KMS-11 (cell line): ENCODE data around the gene CD151.

Source experiments
- H2AFZ ChIP-seq: fragments of 200-600 bp; sonication (generic); 2 replicates; pipeline ENCODE4 v1.6.1; 2016; ENCODE audit warnings: antibody characterized with exemption, mixed run types, low read depth
- H3K27ac ChIP-seq: fragments of 200-600 bp; sonication (generic); 2 replicates; pipeline ENCODE4 v1.6.1; 2016; ENCODE audit warnings: mild to moderate bottlenecking, mixed run types
- H3K27me3 ChIP-seq: fragments of 200-600 bp; sonication (generic); 2 replicates; pipeline ENCODE4 v1.6.1; 2017; ENCODE audit warnings: mild to moderate bottlenecking, low read depth, mixed run types, moderate library complexity; ENCODE audit not compliant: insufficient read depth
- H3K36me3 ChIP-seq: fragments of 200-600 bp; sonication (generic); 2 replicates; pipeline ENCODE4 v1.6.1; 2017; ENCODE audit warnings: mild to moderate bottlenecking, mixed run types; ENCODE audit not compliant: insufficient read depth
- H3K4me1 ChIP-seq: fragments of 200-600 bp; sonication (generic); 2 replicates; pipeline ENCODE4 v1.6.1; 2016; ENCODE audit warnings: mild to moderate bottlenecking, low read depth, mixed run types; ENCODE audit not compliant: poor library complexity, severe bottlenecking
- H3K4me2 ChIP-seq: fragments of 200-600 bp; sonication (generic); 2 replicates; pipeline ENCODE4 v1.7.0; 2016; ENCODE audit warnings: mild to moderate bottlenecking, mixed run types
- H3K4me3 ChIP-seq: fragments of 200-600 bp; sonication (generic); IDR thresholded peaks from 2 replicates; pipeline ENCODE4 v1.6.1; 2017; ENCODE audit warnings: low read depth, low read length, mixed read lengths; ENCODE audit not compliant: insufficient read depth
- H3K79me2 ChIP-seq: fragments of 200-600 bp; sonication (generic); 2 replicates; pipeline ENCODE4 v1.6.1; 2016; ENCODE audit warnings: low read depth, mixed run types; ENCODE audit not compliant: insufficient read depth
- H3K9ac ChIP-seq: fragments of 200-600 bp; sonication (generic); 2 replicates; pipeline ENCODE4 v1.6.1; 2016; ENCODE audit warnings: mild to moderate bottlenecking, mixed run types
- H4K20me1 ChIP-seq: fragments of 200-600 bp; sonication (generic); 2 replicates; pipeline ENCODE4 v1.6.1; 2016; ENCODE audit warnings: mild to moderate bottlenecking, mixed run types; ENCODE audit not compliant: insufficient read depth
- TF ChIP-seq, protein P1 (sequence below): fragments of 200-600 bp; sonication (generic); conservative IDR thresholded peaks from 2 replicates; pipeline ENCODE4 v1.6.1; 2017; ENCODE audit warnings: low read depth, mild to moderate bottlenecking, antibody characterized with exemption, low read length, moderate library complexity, mixed read lengths

Gene CD151

DNA sequence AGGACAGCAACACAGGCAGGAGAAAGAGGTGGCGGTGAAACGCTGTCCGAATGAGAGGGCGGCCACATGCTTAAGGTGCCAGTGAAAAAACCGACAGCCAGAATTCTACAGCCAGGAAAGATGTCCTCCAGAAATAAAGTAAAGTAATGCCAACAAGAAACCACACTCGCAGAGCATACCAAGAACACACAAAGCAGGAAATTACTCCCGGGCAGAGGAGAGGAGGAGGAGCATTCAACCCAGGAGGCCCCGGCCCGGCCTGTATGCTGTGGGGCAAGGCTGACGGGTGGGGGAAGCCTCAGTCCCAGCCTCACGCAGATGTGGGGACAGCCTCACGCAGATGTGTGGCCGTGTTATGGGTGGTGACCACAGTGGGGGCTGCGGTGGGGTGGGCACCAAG, 49.8 kb downstream of the CD151 start:
- H3K9ac ChIP-seq: no peak overlapping the region
- no peaks in the 10 kb centered on the region for H3K27me3 ChIP-seq
- H3K36me3 ChIP-seq: no peaks in the 10 kb centered on the region
- H3K79me2 ChIP-seq: no peaks in the 10 kb centered on the region
- H4K20me1 ChIP-seq: no peaks in the 10 kb centered on the region
- no peak overlapping the region for H3K4me2 ChIP-seq
- TF ChIP-seq, protein P1, sequence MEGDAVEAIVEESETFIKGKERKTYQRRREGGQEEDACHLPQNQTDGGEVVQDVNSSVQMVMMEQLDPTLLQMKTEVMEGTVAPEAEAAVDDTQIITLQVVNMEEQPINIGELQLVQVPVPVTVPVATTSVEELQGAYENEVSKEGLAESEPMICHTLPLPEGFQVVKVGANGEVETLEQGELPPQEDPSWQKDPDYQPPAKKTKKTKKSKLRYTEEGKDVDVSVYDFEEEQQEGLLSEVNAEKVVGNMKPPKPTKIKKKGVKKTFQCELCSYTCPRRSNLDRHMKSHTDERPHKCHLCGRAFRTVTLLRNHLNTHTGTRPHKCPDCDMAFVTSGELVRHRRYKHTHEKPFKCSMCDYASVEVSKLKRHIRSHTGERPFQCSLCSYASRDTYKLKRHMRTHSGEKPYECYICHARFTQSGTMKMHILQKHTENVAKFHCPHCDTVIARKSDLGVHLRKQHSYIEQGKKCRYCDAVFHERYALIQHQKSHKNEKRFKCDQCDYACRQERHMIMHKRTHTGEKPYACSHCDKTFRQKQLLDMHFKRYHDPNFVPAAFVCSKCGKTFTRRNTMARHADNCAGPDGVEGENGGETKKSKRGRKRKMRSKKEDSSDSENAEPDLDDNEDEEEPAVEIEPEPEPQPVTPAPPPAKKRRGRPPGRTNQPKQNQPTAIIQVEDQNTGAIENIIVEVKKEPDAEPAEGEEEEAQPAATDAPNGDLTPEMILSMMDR: no peak
- no peak overlapping the region for H2AFZ ChIP-seq
- H3K27ac ChIP-seq: no peak overlapping the region
- no peak overlapping the region for H3K4me3 ChIP-seq
- peaks cover 4% of the 10 kb centered on the region for H3K4me1 ChIP-seq

DNA sequence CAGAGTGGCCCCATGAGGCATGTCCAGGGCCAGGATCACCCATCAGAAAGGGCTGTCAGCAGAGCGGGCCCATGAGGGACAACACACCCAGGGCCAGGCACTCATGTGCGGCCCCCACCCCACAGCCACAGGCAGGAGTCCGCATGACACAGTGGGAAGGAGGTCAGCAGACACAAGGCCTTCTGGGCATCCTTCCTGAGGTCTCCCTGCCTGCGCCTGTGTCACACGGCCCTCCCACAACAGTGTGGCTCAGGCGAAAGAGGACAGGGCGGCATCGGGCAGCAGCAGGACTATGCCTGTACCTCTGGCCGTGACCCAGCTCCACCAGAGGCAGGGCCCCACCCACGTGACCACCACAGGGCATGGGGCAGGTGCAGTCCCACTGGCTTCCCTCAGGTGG, 50.8 kb downstream of the CD151 start:
- Histone ChIP-seq H3K4me2 (no peak overlapping the region), H3K4me3 (no peak overlapping the region), H4K20me1 (no peaks in the 10 kb centered on the region), H3K27ac (no peak overlapping the region), H3K79me2 (no peaks in the 10 kb centered on the region), H3K36me3 (no peaks in the 10 kb centered on the region), H3K27me3 (no peaks in the 10 kb centered on the region), H3K9ac (no peak overlapping the region), H2AFZ (no peak overlapping the region), H3K4me1 (no peaks in the 10 kb centered on the region)
- TF ChIP-seq, protein P1: no peak

- no peak overlapping the region for H3K9ac ChIP-seq
- no peak overlapping the region for H3K4me2 ChIP-seq
- H3K27me3 ChIP-seq: no peaks in the 10 kb centered on the region
- H2AFZ ChIP-seq: no peak overlapping the region
- no peaks in the 10 kb centered on the region for H3K79me2 ChIP-seq
- H3K4me1 ChIP-seq: no peaks in the 10 kb centered on the region
- H4K20me1 ChIP-seq: no peaks in the 10 kb centered on the region
- TF ChIP-seq, protein P1: no peak
- no peaks in the 10 kb centered on the region for H3K36me3 ChIP-seq
- H3K27ac ChIP-seq: no peak overlapping the region
- no peak overlapping the region for H3K4me3 ChIP-seq
Measured at GRCh38 chr11:884578-885070, 51.9 kb downstream of the CD151 start.

- Histone ChIP-seq H3K9ac (no peak overlapping the region), H3K4me2 (no peak overlapping the region), H3K27me3 (no peaks in the 10 kb centered on the region), H3K36me3 (no peaks in the 10 kb centered on the region), H2AFZ (no peak overlapping the region), H3K27ac (no peak overlapping the region), H3K79me2 (no peaks in the 10 kb centered on the region), H3K4me1 (no peaks in the 10 kb centered on the region), H4K20me1 (no peaks in the 10 kb centered on the region), H3K4me3 (no peak overlapping the region)
- TF ChIP-seq, protein P1: no peak
Measured at GRCh38 chr11:886568-886967, 53.8 kb downstream of the CD151 start.
